ENCODE results near the gene NCF2.

DNA sequence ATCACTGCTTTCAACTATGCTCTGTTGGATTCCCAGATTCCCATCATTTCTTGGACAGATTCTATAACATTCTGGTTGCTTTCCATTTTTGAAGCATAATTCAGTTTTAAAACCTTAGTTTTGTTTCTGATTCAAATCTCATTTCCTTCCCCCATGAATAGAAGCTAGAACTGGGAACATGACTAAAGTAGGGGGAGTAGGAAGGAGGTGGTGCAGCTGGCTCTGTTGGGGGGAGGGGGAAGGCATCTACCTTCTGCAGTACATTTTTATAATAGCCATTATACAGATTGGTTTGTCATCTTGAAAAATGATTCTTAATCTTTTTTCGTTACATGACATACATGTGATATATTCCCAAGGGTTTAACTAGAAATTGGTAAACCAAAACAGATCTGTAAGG, 69.9 kb downstream of the NCF2 start:
- TF ChIP-seq, protein P1, sequence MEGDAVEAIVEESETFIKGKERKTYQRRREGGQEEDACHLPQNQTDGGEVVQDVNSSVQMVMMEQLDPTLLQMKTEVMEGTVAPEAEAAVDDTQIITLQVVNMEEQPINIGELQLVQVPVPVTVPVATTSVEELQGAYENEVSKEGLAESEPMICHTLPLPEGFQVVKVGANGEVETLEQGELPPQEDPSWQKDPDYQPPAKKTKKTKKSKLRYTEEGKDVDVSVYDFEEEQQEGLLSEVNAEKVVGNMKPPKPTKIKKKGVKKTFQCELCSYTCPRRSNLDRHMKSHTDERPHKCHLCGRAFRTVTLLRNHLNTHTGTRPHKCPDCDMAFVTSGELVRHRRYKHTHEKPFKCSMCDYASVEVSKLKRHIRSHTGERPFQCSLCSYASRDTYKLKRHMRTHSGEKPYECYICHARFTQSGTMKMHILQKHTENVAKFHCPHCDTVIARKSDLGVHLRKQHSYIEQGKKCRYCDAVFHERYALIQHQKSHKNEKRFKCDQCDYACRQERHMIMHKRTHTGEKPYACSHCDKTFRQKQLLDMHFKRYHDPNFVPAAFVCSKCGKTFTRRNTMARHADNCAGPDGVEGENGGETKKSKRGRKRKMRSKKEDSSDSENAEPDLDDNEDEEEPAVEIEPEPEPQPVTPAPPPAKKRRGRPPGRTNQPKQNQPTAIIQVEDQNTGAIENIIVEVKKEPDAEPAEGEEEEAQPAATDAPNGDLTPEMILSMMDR (IDR thresholded peaks at IDR 0.05; ENCODE audit: insufficient read depth, low read length, poor library complexity, severe bottlenecking) = no peak
- no peak for TF ChIP-seq EZH2phosphoT487 (conservative IDR thresholded peaks at IDR 0.05; ENCODE audit: low read length)

All from SU-DHL-6 (cell line).